ENCODE measurements around the gene WDR64.
"Not testable (repeated sequence)": the region's sequence is repeated elsewhere in the genome, so short reads cannot be mapped to it uniquely, and the experiment has no call there.

Gene WDR64

DNA sequence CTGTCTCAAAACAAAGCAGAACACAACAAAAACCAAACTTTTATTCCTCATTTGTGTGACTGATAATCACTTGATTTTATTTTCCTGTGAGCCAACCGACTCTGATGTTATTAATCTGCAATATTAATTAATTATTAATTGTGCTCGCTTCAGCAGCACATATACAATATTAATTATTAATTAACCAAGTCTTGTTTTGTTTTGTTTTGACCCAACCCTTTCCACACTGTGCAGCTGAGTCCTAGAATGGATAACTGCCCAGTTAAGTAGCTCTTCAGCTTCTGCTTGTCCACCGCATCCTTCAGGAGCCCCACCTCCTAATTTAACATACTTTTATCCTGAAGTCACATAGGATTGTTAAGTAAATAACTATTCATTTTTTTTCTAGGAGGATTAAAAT lies 148.6 kb downstream of the WDR64 start:
- ATAC-seq = no peak

DNA sequence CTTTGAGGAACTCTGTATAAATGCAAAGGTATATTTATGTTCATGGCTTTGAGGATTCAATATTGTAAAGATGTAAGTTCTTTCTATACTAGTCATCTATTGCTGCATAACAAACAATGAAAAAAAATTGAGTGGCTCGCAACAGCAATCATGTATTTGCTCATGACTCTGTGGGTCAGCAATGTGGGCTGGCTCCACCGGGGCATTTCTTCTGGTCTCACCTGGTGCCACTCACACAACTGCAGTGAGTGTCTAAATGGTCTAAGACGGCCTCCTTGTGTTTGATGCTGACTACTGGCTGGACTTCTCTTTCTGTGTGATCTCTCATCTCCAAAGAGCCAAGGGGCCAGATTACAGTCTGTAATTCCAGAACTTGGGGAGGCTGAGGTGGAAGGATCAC lies 150.8 kb downstream of the WDR64 start:
- DNase-seq (no peak), ATAC-seq (no peak)

More for the DNA sequence above, 148.6 kb downstream of the WDR64 start:
- DNase-seq = no peak

DNA sequence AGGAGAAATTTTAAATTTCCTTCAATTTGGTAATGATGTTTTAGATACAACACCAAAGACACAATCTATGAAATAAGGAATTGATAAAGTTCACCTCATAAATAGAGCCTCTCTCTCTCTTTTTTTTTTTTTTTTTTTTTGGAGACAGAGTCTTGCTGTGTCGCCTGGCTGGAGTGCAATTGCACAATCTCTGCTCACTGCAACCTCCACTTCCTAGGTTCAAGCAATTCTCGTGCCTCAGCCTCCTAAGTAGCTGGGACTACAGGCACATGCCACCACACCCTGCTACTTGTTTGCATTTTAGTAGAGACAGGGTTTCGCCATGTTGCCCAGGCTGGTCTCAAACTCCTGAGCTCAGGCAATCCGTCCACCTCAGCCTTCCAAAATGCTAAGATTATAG lies 152.6 kb downstream of the WDR64 start:
- ATAC-seq, DNase-seq: not testable (repeated sequence)

DNA sequence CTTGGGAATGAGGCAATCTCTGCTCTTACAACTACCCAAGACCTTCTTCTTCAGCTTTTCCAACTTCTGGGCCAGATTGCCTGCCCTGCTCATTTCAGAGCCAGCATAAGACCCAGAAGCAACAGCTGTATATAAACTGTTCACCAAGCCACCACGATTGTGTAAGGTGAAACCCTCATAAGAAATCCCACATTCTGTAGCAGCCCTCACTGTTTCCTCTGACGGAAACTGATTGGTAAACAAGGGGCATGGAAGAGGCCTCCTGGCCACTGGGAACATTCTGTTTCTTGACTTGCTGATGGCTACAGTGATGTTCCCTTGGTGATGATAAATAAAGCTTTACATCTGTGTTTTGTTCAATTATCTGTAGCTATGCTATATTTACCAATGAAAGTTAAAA lies 156.2 kb downstream of the WDR64 start:
- DNase-seq (no peak), ATAC-seq (no peak)

DNA sequence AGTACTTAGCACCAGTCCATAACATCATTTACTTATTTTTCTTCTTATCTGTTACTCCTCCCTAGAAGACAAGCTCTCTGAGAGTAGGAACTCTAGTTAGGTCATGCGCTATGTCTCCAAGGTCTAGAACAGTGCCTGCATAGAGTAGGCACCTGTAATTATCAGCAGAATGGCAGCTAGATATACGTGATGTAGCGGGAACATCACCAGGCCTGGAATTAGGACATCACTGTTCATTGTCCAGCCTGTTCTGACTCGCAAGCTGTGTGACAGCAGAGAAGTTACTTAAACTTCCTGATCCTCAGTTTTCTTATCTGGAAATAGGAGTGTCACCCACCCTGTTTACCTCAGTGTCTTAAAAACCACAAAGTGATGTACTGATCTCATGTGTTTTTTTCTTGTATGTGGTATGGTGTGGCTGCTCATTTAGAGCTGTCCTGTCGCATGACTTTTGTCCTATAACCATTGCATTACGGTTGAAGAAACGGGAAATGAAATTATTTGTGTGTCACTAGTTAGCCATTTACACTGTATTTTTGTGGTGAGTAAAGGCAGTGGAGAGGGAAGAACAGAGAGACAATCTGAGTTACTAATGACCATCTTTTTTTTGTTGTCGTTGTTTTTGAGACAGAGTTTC lies 158.8 kb downstream of the WDR64 start:
- ATAC-seq (no peak), DNase-seq (no peak)

DNA sequence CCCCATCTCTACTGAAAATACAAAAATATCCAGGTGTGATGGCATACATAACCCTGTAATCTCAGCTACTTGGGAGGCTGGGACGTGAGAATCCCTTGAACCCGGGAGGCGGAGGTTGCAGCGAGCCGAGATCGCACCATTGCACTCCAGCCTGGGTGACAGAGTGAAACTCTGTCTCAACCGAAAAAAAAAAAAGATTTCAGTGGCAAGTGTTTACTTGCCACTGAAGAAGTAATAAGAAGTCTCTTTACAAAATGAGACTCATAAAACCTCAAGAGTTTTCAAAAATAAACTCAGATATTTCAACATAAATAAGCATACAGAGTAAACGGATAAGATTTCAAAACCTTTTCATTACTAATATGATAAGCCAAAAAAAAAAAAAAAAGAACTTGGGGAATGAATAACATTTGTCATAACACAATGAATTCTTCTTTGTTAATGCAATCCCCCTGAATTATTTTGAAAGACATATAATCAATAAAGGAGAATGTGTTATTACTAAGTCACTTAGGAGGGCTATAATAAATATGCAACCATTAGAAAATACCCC lies 161.8 kb downstream of the WDR64 start:
- DNase-seq = no peak
- no peak for ATAC-seq

DNA sequence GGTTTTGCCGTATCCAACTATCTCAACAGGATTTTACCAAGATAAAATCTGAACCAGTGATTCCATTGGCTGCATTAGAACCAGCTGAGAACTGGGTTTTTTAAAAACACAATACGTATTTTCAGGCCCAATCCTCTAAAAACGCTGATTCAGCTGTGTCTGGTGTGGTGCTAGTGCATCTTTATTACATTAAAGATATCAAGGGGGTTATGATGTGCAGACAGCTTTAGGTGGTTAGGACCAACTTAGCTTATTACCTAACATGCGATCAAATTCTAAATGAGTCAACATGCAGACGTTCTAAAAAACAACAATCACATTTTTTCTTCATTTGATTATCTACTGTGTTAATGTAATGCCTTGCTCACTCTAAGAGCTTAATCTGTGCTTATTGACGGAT lies 163.9 kb downstream of the WDR64 start:
- DNase-seq (no peak), ATAC-seq (no peak)

DNA sequence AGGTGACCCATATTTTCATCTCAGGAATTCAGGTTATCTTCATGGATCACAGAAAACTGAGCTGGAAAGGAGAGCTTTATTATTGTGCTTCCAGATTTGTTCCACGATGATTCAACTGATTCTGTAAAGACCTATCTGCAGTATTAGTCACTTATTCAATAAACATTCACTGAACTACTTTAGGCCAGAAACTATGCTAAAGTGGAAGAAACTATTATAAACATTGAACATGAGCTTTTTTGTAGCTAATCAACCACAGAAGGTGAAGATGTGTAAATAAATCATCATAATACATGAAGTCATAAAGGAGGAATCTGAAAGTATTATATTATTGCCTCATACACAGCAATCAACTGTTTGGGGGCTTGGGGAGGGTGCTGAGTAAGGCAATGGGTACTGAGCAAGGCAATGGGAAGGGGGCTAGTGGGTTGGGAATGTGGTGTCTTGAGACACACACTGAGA lies 165.3 kb downstream of the WDR64 start:
- no peak for DNase-seq
- no peak for ATAC-seq

DNA sequence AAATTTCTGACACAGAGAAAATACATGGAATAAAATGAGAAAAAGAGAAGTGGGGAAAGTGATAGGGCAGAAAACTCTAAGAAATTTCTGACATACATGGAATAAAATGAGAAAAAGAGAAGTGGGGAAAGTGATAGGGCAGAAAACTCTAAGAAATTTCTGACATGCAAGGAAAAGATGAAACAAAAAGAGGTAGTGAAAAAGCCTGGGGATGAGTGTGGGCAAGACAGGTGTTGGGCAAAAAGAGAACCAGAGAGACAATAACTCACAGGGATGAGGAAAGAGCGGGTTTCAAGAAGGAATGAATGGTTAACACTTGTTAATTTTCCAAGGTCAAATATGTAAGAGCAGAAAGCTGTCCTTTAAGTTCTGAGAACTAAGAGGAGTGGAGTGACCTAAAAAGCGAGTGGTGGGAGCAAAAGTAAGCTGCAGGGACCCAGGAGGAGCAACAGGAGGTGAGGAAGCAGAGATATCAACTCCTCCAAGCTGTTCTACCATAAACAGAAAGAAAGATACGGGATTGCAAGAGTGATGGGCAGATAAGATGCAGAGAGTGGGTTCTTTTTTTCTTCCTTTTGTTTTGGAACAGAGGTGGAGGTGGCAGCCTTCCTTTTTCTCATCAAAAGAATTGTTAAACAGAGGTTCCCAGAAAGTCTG lies 166.0 kb downstream of the WDR64 start:
- DNase-seq (no peak), ATAC-seq (no peak)

DNA sequence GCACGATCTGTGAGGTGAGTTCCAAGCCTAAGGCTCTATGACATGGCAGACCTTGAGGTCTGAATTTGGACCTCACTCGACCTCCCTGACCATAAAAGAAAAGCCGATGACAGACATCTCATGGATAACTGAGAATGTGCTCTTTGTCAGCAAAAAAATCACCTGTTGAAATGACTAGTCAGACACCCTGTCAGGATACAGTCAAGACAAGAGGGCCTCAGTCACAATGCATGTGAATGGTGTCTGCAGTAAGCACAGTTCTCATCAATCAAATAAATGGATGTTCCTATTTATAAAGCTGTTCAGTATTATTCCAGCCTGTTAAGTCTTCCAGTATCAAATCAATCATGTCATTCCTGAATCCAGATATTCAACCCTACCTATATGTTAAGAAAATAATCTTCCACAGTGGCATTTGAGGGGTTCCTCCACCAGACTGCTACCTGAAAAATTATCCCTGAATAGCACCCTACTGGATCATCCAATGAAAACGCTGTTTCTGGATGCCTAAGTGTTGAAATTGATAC lies 167.3 kb downstream of the WDR64 start:
- no peak for ATAC-seq
- DNase-seq = no peak

DNA sequence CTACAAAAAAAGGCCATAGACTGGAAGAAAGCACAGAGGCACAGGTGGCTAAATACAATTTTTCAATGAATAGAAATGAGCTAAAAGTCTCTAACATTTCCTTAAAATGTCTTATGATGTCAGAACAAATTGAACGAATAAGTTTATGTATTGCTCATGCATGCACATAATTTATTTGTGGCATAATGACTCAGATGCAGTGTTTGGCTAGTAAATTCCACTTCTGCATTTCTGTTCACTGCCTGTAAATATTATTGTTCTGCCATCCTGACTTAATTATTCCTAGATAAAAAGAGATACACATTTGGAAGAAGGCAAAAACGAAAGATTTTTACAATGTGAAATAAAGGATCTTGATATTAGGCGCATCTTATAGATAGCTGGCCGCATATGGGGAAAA lies 169.3 kb downstream of the WDR64 start:
- ATAC-seq (no peak), DNase-seq (no peak)

DNA sequence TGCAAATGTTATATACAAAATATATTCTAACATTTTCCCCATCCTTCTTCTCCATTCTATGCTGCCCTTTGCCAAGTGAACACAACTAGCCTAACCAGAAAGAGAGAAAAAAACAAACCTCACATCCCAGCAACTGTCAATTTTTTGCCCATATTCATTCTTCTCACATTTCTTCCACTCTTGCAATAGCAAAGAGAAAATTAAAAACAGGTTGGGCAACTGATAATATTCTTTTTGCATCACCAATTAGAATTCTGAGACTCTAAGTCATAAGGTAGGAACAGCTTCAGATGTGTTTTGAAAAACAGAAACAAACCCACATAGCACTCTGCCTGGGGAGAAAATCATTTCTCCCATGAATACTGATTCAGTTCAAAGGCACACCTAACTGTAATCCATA lies 170.8 kb downstream of the WDR64 start:
- DNase-seq (no peak), ATAC-seq (no peak)

DNA sequence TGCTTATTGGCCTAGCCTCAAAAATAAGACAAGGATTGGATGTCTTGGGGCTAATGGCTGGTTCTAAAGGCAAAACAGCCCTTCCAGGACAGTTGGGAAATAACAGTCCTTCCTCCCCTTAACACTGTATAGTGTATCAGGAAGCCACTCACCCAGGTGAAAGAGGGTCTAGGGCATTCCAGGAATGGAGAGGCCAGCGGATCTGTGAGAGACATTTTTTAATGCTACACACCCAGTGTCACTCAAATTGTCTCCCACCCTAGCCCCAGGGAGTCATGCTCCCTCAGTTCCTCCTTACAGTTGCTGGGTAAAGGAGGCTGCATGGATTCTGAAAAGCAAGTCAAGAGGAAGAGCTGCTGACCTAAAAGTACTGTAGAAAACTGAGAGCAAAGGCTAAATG lies 171.8 kb downstream of the WDR64 start:
- no peak for ATAC-seq
- no peak for DNase-seq

DNA sequence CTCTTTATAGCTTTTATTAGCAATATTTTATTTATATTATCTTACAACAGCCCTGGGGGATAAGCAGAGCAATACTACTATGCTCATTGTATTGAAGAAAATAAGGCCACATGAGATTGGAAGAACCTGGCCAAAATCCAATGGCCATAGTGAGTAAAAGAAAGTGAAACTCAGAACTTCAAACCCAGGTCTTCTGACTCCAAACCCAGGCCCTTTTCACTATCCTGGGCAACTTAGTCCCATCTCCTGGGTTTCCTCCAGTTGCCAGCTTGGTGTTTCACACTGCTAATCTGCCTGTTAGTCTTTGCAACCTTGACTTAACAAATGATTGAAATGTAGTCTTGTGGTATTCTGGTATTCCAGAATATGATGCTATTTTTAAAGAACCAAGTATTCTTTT lies 173.5 kb downstream of the WDR64 start:
- ATAC-seq (no peak), DNase-seq (no peak)

DNA sequence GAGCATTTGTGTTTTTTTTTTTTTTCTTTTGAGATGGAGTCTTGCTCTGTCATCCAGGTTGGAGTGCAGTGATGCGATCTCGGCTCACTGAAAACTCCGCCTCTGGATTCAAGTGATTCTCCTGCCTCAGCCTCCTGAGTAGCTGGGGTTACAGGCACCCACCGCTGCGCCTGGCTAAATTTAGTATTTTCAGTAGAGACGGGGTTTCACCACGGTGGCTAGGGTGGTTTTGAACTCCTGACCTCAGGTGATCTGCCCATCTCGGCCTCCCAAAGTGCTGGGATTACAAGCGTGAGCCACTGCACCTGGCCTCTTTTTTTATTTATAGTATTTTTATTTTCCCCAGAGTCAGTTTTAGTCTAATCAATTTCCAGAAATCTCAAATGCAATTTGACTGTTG lies 174.5 kb downstream of the WDR64 start:
- not testable (repeated sequence) for DNase-seq, ATAC-seq

DNA sequence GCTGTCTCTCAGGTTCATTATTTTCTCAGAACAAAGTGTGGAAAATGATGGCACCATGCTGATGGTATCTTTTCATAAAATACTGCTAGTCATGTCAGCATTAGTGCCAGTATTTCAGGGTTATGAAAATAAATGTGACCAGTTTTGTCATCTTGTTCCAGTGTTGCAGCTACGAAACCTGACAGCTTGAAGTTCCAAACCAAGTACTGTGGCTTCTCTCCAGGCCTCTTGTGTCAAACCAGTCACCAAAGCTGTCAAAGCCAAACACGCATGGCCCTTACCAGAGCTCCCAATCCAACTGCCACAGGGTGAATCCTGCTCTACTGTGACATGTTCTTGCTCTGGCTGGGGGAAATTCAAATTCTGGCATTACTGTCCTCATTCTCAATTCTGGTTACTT lies 175.2 kb downstream of the WDR64 start:
- DNase-seq (no peak), ATAC-seq (no peak)

DNA sequence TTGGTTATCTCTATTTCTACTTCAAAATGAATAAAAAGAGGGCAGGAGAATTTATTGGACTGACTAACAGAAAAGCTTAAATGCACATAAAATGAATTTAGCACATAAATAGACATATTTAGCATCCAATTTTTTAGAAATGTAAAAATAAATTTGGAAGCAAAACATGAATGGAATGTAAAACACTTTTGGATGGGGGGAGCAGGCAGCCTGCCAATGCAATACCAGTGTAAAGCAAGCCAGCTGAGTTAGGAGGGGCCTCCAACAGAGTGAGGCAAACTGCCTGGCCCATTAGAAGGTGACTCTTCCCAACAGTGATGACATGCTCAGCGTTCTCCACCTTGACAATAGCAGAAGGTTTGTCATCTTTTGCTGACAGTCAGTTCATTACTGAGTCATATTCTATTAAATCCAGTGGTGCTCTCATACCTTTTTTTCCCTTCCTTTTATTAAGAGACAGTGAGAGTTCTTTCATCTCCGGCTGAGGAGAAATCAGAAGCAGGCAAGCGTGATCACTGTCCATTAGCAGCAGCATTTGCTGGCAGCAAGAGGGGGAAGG lies 176.5 kb downstream of the WDR64 start:
- ATAC-seq (no peak), DNase-seq (no peak)

DNA sequence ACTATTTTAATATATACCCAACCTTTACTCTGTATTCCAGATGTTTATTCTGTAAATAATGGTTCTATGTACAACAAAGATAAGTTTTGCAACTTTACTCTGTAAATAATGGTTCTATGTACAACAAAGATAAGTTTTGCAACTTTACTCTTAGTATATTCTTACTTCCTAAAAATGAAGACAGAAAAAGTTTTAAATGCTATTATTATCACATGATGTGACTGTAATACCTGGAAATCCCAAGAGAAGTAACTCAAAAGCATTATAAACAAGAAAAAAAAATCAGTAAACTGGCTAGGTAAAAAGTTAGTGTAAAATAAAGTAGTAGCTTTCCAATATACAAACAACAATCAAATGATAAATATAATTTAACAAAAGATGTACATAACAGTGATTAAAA lies 177.4 kb downstream of the WDR64 start:
- ATAC-seq (no peak), DNase-seq (no peak)

DNA sequence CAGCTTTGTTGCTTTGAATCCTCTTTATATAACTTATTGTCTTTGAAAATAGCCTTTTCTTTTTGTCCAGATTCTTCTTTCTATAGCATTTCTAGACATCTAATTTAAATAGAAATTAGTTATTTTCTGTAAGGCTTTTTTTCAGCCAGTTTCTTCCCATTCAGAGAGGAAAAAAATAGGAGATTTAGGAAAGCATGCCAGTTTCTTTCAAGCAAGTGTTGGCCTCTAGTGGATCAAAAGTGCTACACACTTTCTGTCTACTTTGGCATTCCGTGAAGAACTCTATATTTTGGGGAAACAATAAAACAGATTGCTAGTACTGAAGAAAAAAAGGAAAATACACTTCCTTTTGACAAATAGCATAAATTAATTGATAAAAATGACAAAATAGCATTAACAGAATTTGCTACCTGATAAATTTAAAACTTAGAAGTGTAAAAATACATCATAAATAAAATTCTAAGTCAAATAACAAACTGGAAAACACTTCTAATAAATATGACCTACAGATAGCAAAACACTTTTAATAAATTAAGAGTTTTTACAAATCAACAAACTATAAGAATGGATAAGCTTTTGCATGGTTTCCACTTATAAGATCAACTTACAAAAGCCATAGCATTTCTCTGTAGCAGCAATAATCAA lies 182.8 kb downstream of the WDR64 start:
- DNase-seq (no peak), ATAC-seq (no peak)

DNA sequence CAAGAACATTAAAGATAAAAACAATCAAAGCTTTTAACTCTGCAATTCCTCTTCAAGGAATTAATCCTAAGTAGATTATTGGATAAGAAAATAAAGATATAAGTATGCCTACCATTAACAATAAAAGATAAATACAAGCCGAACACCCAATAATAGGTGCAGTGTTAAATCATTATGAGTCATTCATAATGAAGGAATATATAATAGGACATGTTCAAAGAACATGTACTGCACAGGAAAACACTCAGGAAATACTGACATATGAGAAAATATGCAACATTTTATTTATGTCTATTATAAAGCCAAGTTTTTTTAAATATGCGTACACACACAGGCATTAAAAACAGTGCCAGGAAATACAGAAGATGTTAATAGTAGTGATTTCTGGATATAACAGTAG lies 184.9 kb downstream of the WDR64 start:
- no peak for DNase-seq
- no peak for ATAC-seq

DNA sequence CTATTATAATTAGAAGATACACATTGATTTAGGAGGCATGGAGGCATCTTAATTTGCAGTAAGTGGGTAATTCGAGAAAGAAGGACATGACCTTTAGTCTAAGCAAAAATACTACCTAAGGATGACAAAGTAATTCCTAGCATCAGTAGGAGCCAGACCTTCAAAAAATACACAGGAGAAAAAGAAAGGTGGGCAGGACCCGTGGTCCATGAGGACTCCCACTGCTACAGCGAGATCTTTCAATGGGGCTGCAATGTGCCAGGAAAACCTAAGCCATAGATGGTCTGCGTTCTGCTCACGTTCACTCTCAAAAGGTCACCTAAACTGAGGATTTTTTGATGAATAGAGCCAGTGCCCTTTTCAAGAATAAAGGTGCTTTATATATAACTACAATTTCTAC lies 185.3 kb downstream of the WDR64 start:
- no peak for ATAC-seq
- DNase-seq = no peak

DNA sequence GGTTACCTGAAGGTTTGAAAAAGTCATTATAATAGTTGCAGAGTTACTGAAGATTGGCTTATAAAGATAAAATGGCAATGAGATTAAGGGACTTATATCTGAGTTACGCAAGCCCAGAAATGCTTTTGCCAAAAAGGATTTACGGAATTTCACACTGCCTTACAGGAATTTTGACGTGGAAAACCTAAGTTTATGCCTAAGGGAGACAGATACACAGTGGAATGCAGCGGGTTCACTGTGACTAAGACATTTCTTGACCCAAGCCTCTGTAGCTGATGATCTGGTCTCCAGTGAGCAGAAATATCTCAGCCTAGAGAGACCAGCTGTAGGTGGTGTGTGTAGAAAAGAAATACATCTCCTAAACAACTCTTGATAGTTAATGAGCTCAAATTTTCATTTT lies 185.8 kb downstream of the WDR64 start:
- no peak for ATAC-seq
- no peak for DNase-seq

DNA sequence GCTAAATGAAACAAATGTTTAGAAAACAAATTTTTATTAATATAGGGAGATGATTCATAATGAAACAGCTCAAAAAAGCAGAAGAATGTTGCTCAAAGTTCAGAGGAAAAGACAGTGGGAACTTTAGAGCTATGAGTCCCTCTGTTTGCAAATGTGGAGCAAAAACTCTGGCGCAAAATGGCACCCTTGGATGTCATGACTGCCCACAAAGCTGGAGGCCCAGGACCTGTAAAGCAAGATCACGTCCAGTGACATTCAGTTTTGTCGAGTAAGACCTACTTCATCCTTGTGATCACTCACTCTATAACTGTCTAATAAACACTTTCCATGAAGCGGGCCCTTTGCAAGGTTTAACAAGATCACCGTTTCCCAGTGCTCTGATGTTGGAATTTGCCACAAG lies 186.8 kb downstream of the WDR64 start:
- ATAC-seq = no peak
- no peak for DNase-seq

All from stimulated activated naive CD8-positive, alpha-beta T cell treated with anti-CD3 and anti-CD28 coated beads, Interleukin-15, Interleukin-2, amounts not matched to agents 100 U/mL and 50 U/mL, for 24 hours (primary cell).